Activated T-helper 1 cell treated with anti-CD3 and anti-CD28 coated beads, Interleukin-2, amount 50 U/mL, for 16 hours (primary cell): Measurements from ENCODE around the gene TNFSF11.

ENCODE experiments used
- DNase-seq, 2 donors: peaks; one replicate each; pipeline ENCODE4 v3.0.0-alpha.2; 2020; ENCODE audit warnings: low read depth in 1 of 2, low spot score in 1 of 2

The TNFSF11 gene

DNA sequence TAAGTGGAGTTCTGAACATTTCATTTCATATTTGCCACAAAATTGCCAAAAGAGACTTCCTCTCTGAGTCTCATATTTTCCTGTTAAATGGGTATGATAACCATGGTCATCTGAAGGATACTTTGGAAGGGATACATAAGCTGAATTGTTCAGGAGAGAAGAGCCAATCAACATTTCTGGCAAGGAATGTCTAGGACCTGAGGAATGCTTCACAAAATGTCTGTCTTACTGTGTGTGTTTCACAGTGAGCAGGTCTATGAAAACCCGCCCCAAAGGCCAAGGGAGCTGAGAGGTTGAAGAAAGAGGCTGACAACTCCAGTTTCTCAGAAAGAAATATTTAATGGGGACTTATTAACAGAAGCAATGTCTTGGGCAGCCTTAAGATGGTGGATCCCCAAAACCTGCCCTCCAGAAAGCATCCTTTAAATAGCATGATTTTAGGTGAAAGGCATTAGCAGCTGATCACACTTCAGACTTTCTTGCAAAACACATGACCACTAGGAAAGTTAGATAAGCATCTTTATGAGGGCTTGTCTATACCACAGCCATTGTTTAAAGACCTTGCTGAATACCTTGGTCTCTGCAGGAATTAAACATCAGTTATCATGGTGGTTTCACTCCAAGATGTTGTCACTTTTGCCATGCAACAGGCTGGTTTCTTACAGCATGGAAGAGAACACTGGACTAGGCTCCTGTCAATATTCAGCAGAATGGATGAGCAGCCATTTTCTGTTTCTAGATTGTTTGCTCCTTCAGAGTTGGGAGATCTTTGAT lies 78.9 kb downstream of the TNFSF11 start:
- no peak for DNase-seq

GRCh38 chr13:42653679-42654078 lies 79.7 kb downstream of the TNFSF11 start:
- DNase-seq = no peak

- DNase-seq = no peak
Measured at GRCh38 chr13:42654212-42654611, 80.3 kb downstream of the TNFSF11 start.

DNA sequence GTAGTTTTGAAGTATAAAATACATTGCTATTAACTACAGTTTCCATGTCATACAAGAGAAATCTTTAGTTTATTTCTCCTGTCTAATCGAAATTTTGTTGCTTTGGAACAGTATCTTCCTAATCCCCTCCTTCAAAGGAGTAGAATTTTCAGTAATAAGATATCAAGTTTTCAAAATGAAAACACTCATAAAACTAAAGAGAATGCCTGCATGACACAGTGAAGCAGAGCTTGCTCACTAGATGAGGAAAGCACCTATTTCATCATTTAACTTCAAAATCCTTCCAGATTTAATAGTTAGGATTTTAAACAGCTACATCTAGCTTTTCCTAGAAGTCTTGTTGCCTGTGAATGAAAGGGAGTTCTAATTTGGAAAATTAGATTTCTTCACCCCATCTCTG lies 80.8 kb downstream of the TNFSF11 start:
- DNase-seq = no peak

DNA sequence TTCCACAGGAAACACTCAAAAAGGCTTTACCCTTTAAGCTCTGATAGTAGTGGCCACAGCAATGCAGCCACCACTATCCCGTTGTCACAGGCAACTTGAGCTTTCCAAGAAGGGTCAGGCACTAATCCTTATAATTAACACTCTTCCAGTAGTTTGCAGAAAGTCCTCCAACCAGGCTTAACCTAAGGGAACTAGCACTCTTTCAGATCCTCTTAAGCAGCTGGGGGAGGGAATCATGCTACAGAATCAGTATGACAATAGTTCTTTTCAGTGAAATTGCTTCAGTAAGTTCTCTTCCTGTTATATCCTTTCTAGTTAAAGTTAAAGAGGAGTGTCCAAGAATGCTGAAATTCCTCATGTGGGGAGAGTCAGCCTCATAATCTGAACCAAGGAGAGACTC lies 82.2 kb downstream of the TNFSF11 start:
- DNase-seq = no peak

DNA sequence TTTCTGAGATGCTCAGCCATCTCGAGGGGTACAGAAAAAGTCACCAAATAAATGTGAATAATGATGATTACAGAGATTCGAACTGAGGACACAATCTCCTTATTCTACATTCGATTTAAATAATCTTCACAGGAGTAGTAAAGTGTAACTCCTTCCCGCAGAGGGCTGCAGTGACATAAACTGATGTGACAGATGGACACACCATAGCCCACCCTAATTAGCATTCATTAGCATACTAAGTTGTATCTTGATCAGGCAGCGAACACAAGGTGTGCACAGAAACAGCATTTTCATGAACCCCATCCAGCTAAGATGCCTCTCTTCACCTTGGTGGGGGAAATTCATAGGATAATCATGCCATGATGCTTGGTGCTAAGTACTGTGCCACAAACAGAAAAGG lies 83.0 kb downstream of the TNFSF11 start:
- no peak for DNase-seq
